Measurements from ENCODE around the gene KCND2. TPM values are rescaled to one million over a fixed set of nuclear protein-coding genes. Genes with fewer than 3 reads are reported as not detected.

Gene KCND2
- total RNA-seq, 1 donor = 17.3 TPM

DNA sequence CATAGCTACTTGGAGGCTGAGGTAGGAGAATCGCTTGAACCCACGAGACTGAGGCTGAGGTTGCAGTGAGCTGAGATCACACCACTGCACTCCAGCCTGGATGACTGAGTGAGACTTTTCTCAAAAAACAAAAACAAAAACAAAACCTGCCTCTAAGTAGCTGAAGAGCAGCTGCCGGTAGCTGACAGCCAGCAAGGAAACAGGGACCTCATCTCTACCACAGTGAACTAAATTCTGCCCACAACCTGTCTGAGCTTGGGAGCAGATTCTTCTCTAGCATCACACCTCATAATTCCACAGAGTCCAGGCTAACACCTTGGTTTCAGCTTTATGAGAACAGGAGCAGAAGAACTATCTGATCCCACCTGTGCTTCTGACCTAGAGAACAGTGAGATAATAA lies 246.2 kb downstream of the KCND2 start:
- DNase-seq (ENCODE audit: low read depth) = no peak
- TF ChIP-seq, protein P1, sequence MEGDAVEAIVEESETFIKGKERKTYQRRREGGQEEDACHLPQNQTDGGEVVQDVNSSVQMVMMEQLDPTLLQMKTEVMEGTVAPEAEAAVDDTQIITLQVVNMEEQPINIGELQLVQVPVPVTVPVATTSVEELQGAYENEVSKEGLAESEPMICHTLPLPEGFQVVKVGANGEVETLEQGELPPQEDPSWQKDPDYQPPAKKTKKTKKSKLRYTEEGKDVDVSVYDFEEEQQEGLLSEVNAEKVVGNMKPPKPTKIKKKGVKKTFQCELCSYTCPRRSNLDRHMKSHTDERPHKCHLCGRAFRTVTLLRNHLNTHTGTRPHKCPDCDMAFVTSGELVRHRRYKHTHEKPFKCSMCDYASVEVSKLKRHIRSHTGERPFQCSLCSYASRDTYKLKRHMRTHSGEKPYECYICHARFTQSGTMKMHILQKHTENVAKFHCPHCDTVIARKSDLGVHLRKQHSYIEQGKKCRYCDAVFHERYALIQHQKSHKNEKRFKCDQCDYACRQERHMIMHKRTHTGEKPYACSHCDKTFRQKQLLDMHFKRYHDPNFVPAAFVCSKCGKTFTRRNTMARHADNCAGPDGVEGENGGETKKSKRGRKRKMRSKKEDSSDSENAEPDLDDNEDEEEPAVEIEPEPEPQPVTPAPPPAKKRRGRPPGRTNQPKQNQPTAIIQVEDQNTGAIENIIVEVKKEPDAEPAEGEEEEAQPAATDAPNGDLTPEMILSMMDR (IDR thresholded peaks at IDR 0.05; ENCODE audit: insufficient read depth, low read depth, low read length) = no peak

DNA sequence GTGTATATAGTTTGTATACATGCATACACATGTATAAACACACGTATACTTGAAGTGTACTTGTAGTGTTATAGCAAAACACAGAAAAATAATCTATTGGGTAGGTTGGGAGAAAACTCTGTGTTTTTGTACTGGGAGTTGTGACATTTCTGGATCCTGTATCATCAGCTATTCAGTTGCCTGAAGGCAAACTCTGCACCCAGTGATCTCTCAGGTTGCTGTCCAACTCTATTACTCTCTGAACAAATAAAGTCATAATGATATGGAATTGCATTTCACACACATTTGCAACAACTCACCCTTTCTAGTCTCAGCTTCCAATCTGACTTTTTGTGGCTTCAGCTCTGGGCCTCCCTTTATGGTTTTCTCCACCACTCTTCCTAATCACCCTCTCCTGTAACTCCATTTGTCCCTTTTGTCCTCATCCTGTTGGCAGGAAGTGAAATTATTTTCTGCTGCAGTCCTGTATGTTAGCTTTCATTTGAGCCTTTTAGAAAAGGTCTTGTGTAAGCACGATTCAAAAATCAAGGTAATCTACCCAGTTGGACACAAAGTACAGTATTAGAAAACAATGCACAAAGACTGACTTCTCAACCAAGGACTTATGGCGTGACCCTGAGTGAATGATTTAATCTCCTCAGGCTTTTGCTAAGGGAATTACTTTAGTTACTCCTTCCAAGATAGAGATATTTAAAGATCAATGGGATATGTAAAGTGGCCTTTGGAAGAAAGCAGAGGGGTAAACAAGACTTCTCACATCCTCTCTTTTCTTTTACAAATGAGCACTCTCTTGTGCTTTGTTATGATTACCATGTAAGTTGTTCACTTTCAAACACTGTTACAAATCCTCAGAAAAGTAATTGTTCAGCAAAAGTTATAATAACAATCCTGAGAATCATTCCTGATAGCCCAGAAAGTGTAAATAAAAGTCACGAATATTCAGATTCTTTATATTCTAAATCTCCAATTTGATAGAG lies 249.1 kb downstream of the KCND2 start:
- TF ChIP-seq, protein P1 (IDR thresholded peaks at IDR 0.05; ENCODE audit: insufficient read depth, low read depth, low read length) = no peak
- DNase-seq (ENCODE audit: low read depth) = peak; percentile 5
- no peak overlapping the region for H3K4me3 ChIP-seq (ENCODE audit: low read depth, low read length)

More for the DNA sequence above, 246.2 kb downstream of the KCND2 start:
- no peak overlapping the region for H3K4me3 ChIP-seq (ENCODE audit: low read depth, low read length)

DNA sequence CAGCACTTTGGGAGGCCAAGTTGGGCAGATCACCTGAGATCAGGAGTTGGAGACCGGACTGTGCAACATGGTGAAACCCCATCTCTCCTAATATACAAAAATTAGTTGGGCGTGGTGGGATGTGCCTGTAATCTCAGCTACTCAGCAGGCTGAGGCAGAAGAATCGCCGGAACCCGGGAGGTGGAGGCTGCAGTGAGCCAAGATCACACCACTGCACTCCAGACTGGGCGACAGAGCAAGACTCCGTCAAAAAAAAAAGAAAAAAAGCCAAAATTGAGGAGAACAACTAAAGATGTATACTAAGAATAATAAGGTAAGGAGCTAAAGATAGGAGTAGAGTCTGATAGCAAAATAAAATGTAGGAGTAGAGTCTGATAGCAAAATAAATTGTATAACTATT lies 251.0 kb downstream of the KCND2 start:
- TF ChIP-seq, protein P1 (IDR thresholded peaks at IDR 0.05; ENCODE audit: insufficient read depth, low read depth, low read length) = no peak
- H3K4me3 ChIP-seq (ENCODE audit: low read depth, low read length) = no peak overlapping the region
- DNase-seq (ENCODE audit: low read depth) = no peak

DNA sequence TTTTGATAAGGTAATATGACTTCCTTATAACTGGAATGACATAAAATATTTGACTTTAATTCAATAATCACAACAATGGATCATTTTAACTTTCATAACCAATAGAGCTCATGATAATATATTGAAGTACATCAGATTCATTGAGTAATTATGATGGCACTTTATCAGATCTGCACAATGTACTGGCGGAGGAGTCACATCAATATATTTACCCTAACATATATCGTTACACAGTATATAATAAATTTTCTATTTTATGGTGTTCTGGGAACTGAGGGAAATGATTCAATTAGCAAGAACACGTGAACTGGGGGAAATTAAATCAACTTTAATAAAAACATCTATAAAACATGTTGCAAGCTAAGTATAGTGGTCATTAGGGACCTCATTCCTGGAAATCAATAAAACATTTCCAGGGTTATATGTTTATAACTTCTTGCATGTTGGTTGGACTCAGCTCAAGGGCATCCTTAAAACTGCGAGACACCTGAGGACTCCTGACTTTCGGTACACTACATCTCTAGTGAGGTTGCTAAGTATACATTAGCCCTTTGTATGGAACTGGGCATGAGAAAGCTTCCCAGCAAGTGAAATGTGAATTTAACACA lies 254.0 kb downstream of the KCND2 start:
- TF ChIP-seq, protein P1 (IDR thresholded peaks at IDR 0.05; ENCODE audit: insufficient read depth, low read depth, low read length) = no peak
- H3K4me3 ChIP-seq (ENCODE audit: low read depth, low read length) = no peak overlapping the region
- DNase-seq (ENCODE audit: low read depth) = no peak

DNA sequence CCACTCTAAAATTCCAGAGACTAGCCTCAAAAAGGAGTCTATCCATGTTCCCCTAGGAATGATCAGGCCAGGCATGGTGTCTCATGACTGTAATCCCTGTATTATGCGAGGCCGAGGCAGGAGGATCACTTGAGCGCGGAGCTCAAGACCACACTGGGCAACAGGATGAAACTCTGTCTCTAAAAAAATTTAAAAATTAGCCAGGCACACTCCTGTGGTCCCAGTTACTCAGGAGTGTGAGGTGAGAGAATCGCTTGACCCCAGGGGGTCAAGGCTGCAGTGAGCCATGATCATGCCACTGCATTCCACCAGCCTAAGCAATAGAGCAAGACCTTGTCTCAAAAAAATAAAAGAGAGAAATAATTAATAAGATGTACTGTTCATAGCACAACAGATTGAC lies 256.8 kb downstream of the KCND2 start:
- no peak overlapping the region for H3K4me3 ChIP-seq (ENCODE audit: low read depth, low read length)
- TF ChIP-seq, protein P1 (IDR thresholded peaks at IDR 0.05; ENCODE audit: insufficient read depth, low read depth, low read length) = no peak
- no peak for DNase-seq (ENCODE audit: low read depth)

DNA sequence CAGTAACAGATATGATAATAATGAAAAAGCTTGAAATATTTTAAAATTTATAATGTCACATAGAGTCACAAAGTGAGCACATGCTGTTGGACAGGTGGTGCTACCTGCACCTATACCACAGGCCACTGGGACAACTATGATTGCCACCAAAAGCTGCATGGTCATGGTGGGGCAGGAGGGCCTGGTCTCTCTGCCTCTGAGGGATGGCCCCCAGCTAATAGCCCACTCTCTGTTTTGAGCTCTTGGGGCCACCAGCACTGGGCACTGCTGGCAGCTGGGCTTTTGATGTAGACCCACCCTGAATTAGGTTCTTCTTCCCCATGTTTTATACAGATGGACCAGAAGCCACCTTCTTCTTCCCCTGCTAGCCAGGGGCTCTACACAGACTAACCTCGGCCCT lies 265.4 kb downstream of the KCND2 start:
- H3K4me3 ChIP-seq (ENCODE audit: low read depth, low read length) = no peak overlapping the region
- TF ChIP-seq, protein P1 (IDR thresholded peaks at IDR 0.05; ENCODE audit: insufficient read depth, low read depth, low read length) = no peak
- DNase-seq (ENCODE audit: low read depth) = no peak

All from fibroblast of villous mesenchyme (primary cell).